ENCODE results near the gene ABLIM1.

GRCh38 chr10:114679552-114679951 lies 21.5 kb upstream of the ABLIM1 start:
- TF ChIP-seq POLR2AphosphoS5 (IDR thresholded peaks at IDR 0.05; ENCODE audit: low read depth, low read length) (no peak), CTCF (IDR thresholded peaks at IDR 0.05) (no peak), REST (IDR thresholded peaks at IDR 0.05; ENCODE audit: insufficient read depth in 1 of 2, low read depth in 2 of 2, low read length in 1 of 2) (no peak), SIN3A (IDR thresholded peaks at IDR 0.05; ENCODE audit: borderline replicate concordance, insufficient read depth, low read depth, low read length) (no peak)

Measured in Panc1 (cell line).